Lower leg skin (tissue), 3 donors: ENCODE data around the gene LYRM4.

Source experiments
- CTCF ChIP-seq, 3 donors: fragments of 450-650 bp; IDR thresholded peaks; one replicate each; pipeline ENCODE4 v1.5.1; 2016; ENCODE audit warnings: antibody characterized with exemption in 3 of 3, mild to moderate bottlenecking in 3 of 3, moderate library complexity in 2 of 3
- POLR2A ChIP-seq, 2 donors: fragments of 450-650 bp; IDR thresholded peaks; one replicate each; pipeline ENCODE4 v1.6.1; 2016 to 2017; ENCODE audit warnings: antibody characterized with exemption in 2 of 2, mild to moderate bottlenecking in 1 of 2, moderate library complexity in 1 of 2

GRCh38 chr6:5174756-5175549 is 85.8 kb downstream of the LYRM4 start:
- TF ChIP-seq CTCF (IDR thresholded peaks at IDR 0.05) (no peak), POLR2A (IDR thresholded peaks at IDR 0.05) (no peak)
